HTERT RPE-1 (cell line): ENCODE results near the gene PLEKHN1.

ENCODE experiments used
- in situ Hi-C: fragments of 300-500 bp; cut with MboI; formaldehyde crosslinking; loops from 4 replicates; pipeline ENCODE4 v1.14.3; 2020; ENCODE audit warnings: low sequenced_read_pairs

The PLEKHN1 gene

DNA sequence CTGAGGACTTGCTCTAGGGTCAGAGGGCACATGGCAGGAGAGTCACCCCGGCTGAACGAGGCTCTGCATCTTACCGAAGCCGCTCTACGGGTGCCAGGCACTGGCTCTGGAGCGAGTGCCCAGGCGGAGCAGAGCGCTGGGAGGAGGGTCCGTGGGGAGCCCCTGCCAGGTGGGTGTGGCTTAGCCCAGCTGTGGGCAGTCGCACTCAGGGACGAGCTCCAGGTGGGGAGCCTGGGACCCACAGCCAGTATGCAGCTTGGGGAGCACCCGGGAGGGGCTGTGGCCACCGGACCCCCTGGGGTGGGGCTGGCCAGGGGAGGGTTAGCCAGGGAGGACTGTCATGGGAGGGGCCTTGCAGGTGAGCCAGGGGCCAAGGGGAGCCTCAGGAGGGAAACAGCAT lies 57.4 kb downstream of the PLEKHN1 start:
- in situ Hi-C loops = no loop called here

DNA sequence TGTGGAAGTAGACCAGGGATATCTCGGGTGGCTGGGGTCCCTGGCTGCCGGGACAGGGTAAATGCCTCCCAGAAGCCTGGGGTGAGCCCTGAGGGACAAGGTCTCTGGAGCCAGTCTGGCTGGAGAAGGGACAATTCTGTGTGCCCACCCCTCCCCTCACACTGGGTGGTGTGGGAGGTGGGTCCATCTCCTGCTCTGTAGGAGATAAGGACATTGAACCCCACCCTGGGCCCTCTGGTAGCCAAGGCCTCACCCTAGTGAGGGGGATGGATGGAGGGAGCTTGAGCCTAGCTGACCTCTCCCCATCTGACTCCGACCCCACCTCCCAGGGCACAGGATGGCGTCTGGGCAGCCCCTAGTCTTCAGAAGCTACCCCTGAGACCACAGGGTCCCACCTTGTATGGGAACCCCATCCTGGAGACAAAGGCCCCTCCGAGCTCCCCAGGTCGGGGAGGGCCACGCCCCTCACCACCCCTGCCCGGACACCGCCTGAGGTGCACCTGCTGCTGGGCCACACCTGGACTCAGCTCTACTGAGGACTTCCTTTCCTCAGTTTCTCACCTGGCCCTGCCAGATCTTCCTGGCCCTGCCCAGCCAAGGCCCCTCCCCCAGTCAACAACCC lies 58.0 kb downstream of the PLEKHN1 start:
- in situ Hi-C loops = no loop called here

DNA sequence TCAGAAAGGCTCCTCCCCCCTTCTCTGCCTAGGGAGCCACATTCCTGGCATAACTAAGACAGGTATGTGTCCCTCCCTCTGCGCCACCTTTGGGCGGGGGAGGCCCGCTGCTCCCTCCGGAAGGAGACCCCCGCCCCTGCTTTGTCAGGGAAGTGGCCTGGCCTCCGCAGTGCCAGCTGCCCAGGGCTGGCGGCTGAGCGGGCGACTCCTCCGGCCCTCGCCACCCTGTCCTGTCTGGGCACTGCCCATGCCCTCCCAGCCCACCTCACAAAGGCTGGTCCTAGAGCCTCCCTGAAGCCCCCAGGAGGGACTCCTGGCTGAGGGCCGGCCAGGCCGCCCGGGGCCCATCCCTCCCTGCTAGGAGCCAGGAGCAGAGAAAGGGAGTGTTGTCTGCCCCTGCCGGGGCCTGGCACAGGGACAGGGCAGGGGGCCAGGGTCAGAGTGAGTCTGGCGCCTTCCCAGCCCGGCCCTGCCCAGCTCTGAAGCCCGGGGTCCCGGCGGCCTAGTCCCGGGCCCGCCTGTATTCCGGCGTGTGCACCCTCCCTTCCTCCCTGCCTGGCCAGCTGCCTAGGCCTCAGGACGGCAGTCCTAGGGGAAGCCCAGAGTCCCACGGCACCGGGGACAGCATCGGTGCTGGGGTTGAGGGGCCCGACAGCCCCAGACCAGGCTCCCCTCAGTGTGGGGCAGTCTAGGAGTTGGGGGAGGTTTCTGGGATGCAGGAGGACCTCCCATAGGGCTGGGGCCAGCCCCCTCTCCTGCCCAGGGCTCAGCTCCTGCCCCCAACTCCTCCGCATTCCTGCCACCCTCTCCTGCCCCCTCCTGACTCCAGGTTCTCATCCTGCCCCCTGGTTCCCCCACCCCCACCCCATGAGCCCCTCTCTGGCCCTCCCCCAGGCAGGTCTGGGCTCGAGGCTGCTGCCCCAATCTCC lies 58.8 kb downstream of the PLEKHN1 start:
- in situ Hi-C loops = no loop called here
